Activated CD8-positive, alpha-beta T cell treated with anti-CD3 and anti-CD28 coated beads for 36 hours (primary cell): ENCODE measurements around the gene NEK4. TPM values are rescaled to one million over a fixed set of nuclear protein-coding genes. Genes with fewer than 3 reads are reported as not detected.

Source experiments
- ATAC-seq: fragments of 200-7000 bp; cut with Tn5 transposase; one replicate; pipeline ENCODE4 v1.10.0; 2021; ENCODE audit warnings: mild to moderate bottlenecking, moderate library complexity
- CTCF ChIA-PET: fragments of 350-600 bp; sonication (Branson Sonifier 250); formaldehyde crosslinking; loops from one replicate; lab custom pipeline; 2021; ENCODE audit warnings: antibody characterized with exemption; lab: Charles Lee
- POLR2A ChIA-PET: fragments of 350-600 bp; sonication (Branson Sonifier 250); formaldehyde crosslinking; loops from one replicate; lab custom pipeline; 2021; ENCODE audit warnings: antibody characterized with exemption; lab: Charles Lee
- DNase-seq: peaks from one replicate; pipeline ENCODE4 v3.0.0-alpha.2; 2020
- H3K27ac Mint-ChIP-seq: one replicate; pipeline ENCODE4 v1.8.0; 2021; ENCODE audit warnings: mild to moderate bottlenecking, mixed read lengths
- H3K27me3 Mint-ChIP-seq: one replicate; pipeline ENCODE4 v1.8.0; 2021; ENCODE audit warnings: mixed read lengths
- H3K36me3 Mint-ChIP-seq: one replicate; pipeline ENCODE4 v1.8.0; 2021; ENCODE audit warnings: low read depth, mixed read lengths
- H3K4me1 Mint-ChIP-seq: one replicate; pipeline ENCODE4 v1.8.0; 2021; ENCODE audit warnings: low read depth, mixed read lengths
- H3K4me3 Mint-ChIP-seq: one replicate; pipeline ENCODE4 v1.8.0; 2021; ENCODE audit warnings: mild to moderate bottlenecking, moderate library complexity, mixed read lengths
- H3K9me3 Mint-ChIP-seq: one replicate; pipeline ENCODE4 v1.8.0; 2021; ENCODE audit warnings: mixed read lengths
- CTCF ChIP-seq: fragments of 200-600 bp; IDR thresholded peaks from one replicate; pipeline ENCODE4 v1.8.0; 2022; ENCODE audit warnings: antibody characterized with exemption, mild to moderate bottlenecking
- intact Hi-C: fragments of 100-400 bp; cut with micrococcal nuclease; formaldehyde crosslinking; loops from one replicate; pipeline ENCODE4 v1.10.0; 2022
- total RNA-seq, 2 experiments: library from RNA; stranded (reverse); gene quantifications; one replicate each; pipeline ENCODE4 v1.2.3, GENCODE V29; 2021

The NEK4 gene
- total RNA-seq, 2 experiments from 2014 or later = 16.2 to 18.4 TPM

GRCh38 chr3:52791366-52791765 is 20.6 kb upstream of the NEK4 start:
- ChIA-PET CTCF (interaction anchor here (0.7 to 1.1 kb wide), 2 partner anchors 30 to 72 kb away, joined by 3 read pairs; no protein-coding TSS in a partner anchor), POLR2A (no interaction called here)
- ATAC-seq = no peak
- DNase-seq = no peak
- Mint-ChIP-seq H3K27me3 (no peaks in the 10 kb centered on the region), H3K4me1 (no peaks in the 10 kb centered on the region), H3K27ac (no peak overlapping the region), H3K9me3 (no peaks in the 10 kb centered on the region), H3K36me3 (no peaks in the 10 kb centered on the region), H3K4me3 (no peak overlapping the region)
- TF ChIP-seq CTCF = no peak
- intact Hi-C loops = no loop called here

- Mint-ChIP-seq H3K27me3 (no peaks in the 10 kb centered on the region), H3K9me3 (no peaks in the 10 kb centered on the region), H3K4me1 (no peaks in the 10 kb centered on the region), H3K27ac (no peak overlapping the region), H3K4me3 (no peak overlapping the region), H3K36me3 (no peaks in the 10 kb centered on the region)
- ATAC-seq = no peak
- no peak for TF ChIP-seq CTCF
- DNase-seq = no peak
- POLR2A ChIA-PET = no interaction called here
- CTCF ChIA-PET = interaction anchor here (1.3 kb wide), 1 partner anchor 8 kb away, joined by 3 read pairs; no protein-coding TSS in a partner anchor
- intact Hi-C loops = no loop called here
Measured at GRCh38 chr3:52790741-52791140, 20.0 kb upstream of the NEK4 start.

- Mint-ChIP-seq H3K4me3 (no peak overlapping the region), H3K36me3 (no peaks in the 10 kb centered on the region), H3K4me1 (no peaks in the 10 kb centered on the region), H3K27me3 (no peaks in the 10 kb centered on the region), H3K27ac (no peak overlapping the region), H3K9me3 (no peaks in the 10 kb centered on the region)
- ATAC-seq (no peak), DNase-seq (no peak)
- POLR2A ChIA-PET = no interaction called here
- CTCF ChIA-PET = interaction anchor here (1.3 kb wide), 1 partner anchor 8 kb away, joined by 3 read pairs; no protein-coding TSS in a partner anchor
- TF ChIP-seq CTCF = no peak
- intact Hi-C loops = no loop called here
Measured at GRCh38 chr3:52790337-52790736, 19.6 kb upstream of the NEK4 start.

- no peaks in the 10 kb centered on the region for H3K36me3 Mint-ChIP-seq
- no peak for DNase-seq
- no peak overlapping the region for H3K27ac Mint-ChIP-seq
- TF ChIP-seq CTCF = no peak
- intact Hi-C loops = no loop called here
- ChIA-PET CTCF (interaction anchor here (1.3 kb wide), 1 partner anchor 9 kb away, joined by 3 read pairs; no protein-coding TSS in a partner anchor), POLR2A (no interaction called here)
- H3K9me3 Mint-ChIP-seq = no peaks in the 10 kb centered on the region
- no peak overlapping the region for H3K4me3 Mint-ChIP-seq
- no peak for ATAC-seq
- H3K27me3 Mint-ChIP-seq = no peaks in the 10 kb centered on the region
- no peaks in the 10 kb centered on the region for H3K4me1 Mint-ChIP-seq
Measured at GRCh38 chr3:52789746-52790040, 19.0 kb upstream of the NEK4 start.

- ATAC-seq (no peak), DNase-seq (no peak)
- H3K27me3 Mint-ChIP-seq = no peaks in the 10 kb centered on the region
- no peak overlapping the region for H3K4me3 Mint-ChIP-seq
- H3K9me3 Mint-ChIP-seq = no peaks in the 10 kb centered on the region
- no peak for TF ChIP-seq CTCF
- POLR2A ChIA-PET = no interaction called here
- CTCF ChIA-PET = interaction anchor here (1.3 kb wide), 1 partner anchor 10 kb away, joined by 3 read pairs; no protein-coding TSS in a partner anchor
- no peaks in the 10 kb centered on the region for H3K36me3 Mint-ChIP-seq
- intact Hi-C loops = no loop called here
- no peak overlapping the region for H3K27ac Mint-ChIP-seq
- no peaks in the 10 kb centered on the region for H3K4me1 Mint-ChIP-seq
Measured at GRCh38 chr3:52788890-52789745, 18.4 kb upstream of the NEK4 start.
